Osteoblast (primary cell): Measurements from ENCODE around the gene VAPB. TPM values are rescaled to one million over a fixed set of nuclear protein-coding genes. Genes with fewer than 3 reads are reported as not detected.

ENCODE experiments used
- DNase-seq: peaks from one replicate; pipeline ENCODE4 v3.0.0; 2011; ENCODE audit warnings: low spot score, mixed read lengths; ENCODE audit not compliant: insufficient read length; ENCODE audit errors: missing footprints
- H2AFZ ChIP-seq: 2 replicates; pipeline ENCODE4 v1.6.0; 2011; ENCODE audit warnings: mild to moderate bottlenecking, low read length
- H3K27ac ChIP-seq: 2 replicates; pipeline ENCODE4 v1.5.1; 2011; ENCODE audit warnings: mild to moderate bottlenecking, low read depth, low read length, moderate library complexity
- H3K27me3 ChIP-seq: 2 replicates; pipeline ENCODE4 v1.6.0; 2012; ENCODE audit warnings: mild to moderate bottlenecking, control low read depth, inconsistent platforms, low read length, moderate library complexity; ENCODE audit not compliant: insufficient read depth
- H3K36me3 ChIP-seq: 2 replicates; pipeline ENCODE4 v1.5.1; 2011; ENCODE audit warnings: mild to moderate bottlenecking, low read length, control low read depth, moderate library complexity; ENCODE audit not compliant: insufficient read depth
- H3K4me1 ChIP-seq: 2 replicates; pipeline ENCODE4 v1.5.1; 2011; ENCODE audit warnings: mild to moderate bottlenecking, low read length, control low read depth, moderate library complexity; ENCODE audit not compliant: insufficient read depth
- H3K4me2 ChIP-seq: 2 replicates; pipeline ENCODE4 v1.6.0; 2011; ENCODE audit warnings: mild to moderate bottlenecking, low read length; ENCODE audit not compliant: insufficient read depth
- H3K4me3 ChIP-seq: fragments of 200-600 bp; sonication (generic); 3 replicates; pipeline ENCODE4 v1.5.1; 2012; ENCODE audit warnings: mild to moderate bottlenecking, low read length, inconsistent platforms; ENCODE audit not compliant: insufficient read depth
- H3K79me2 ChIP-seq: 2 replicates; pipeline ENCODE4 v1.6.0; 2012; ENCODE audit warnings: mild to moderate bottlenecking, low read length, control low read depth, inconsistent platforms; ENCODE audit not compliant: insufficient read depth
- H3K9me3 ChIP-seq: 2 replicates; pipeline ENCODE4 v1.5.1; 2011; ENCODE audit warnings: low read depth, low read length, control low read depth
- H4K20me1 ChIP-seq: 2 replicates; pipeline ENCODE4 v1.6.0; 2012; ENCODE audit warnings: mild to moderate bottlenecking, low read length, control low read depth; ENCODE audit not compliant: insufficient read depth
- CTCF ChIP-seq: IDR thresholded peaks from 2 replicates; pipeline ENCODE4 v1.5.1; 2011; ENCODE audit warnings: mild to moderate bottlenecking, low read depth, low read length, moderate library complexity; ENCODE audit errors: extremely low read depth
- total RNA-seq: library from RNA; depleted of rRNA; stranded (reverse); fragments of >200 nt; gene quantifications from 2 replicates; pipeline ENCODE4 v1.2.3, GENCODE V29; 2012

VAPB gene
- total RNA-seq, 1 donor = 14.5 TPM

- no peaks in the 10 kb centered on the region for H4K20me1 ChIP-seq
- H3K79me2 ChIP-seq = no peaks in the 10 kb centered on the region
- no peak overlapping the region for H3K4me2 ChIP-seq
- DNase-seq = no peak
- peaks cover 2% of the 10 kb centered on the region for H3K9me3 ChIP-seq
- peaks cover 4% of the 10 kb centered on the region for H3K27me3 ChIP-seq
- H2AFZ ChIP-seq = no peak overlapping the region
- TF ChIP-seq CTCF = no peak
- H3K4me3 ChIP-seq = no peak overlapping the region
- H3K36me3 ChIP-seq = no peaks in the 10 kb centered on the region
- H3K27ac ChIP-seq = no peak overlapping the region
- H3K4me1 ChIP-seq = no peaks in the 10 kb centered on the region
These were observed 6.9 kb upstream of the VAPB start for GRCh38 chr20:58382096-58382495.

- no peaks in the 10 kb centered on the region for H4K20me1 ChIP-seq
- H3K4me1 ChIP-seq = peaks cover 2% of the 10 kb centered on the region
- H2AFZ ChIP-seq = no peak overlapping the region
- no peaks in the 10 kb centered on the region for H3K36me3 ChIP-seq
- no peak overlapping the region for H3K4me3 ChIP-seq
- no peaks in the 10 kb centered on the region for H3K27me3 ChIP-seq
- no peak overlapping the region for H3K4me2 ChIP-seq
- peaks cover 2% of the 10 kb centered on the region for H3K9me3 ChIP-seq
- H3K27ac ChIP-seq = no peak overlapping the region
- DNase-seq = no peak
- TF ChIP-seq CTCF = no peak
- peaks cover 7% of the 10 kb centered on the region for H3K79me2 ChIP-seq
These were observed 4.2 kb upstream of the VAPB start for GRCh38 chr20:58384821-58385220.

- H3K4me1 ChIP-seq = peaks cover 10% of the 10 kb centered on the region
- peaks cover 5% of the 10 kb centered on the region for H4K20me1 ChIP-seq
- H3K4me3 ChIP-seq = peak overlapping the region; percentile 79
- DNase-seq = no peak
- H3K36me3 ChIP-seq = peaks cover 16% of the 10 kb centered on the region
- H3K27me3 ChIP-seq = no peaks in the 10 kb centered on the region
- no peak for TF ChIP-seq CTCF
- peak overlapping the region; percentile 59 for H2AFZ ChIP-seq
- peak overlapping the region; percentile 63 for H3K27ac ChIP-seq
- peak overlapping the region; percentile 82 for H3K4me2 ChIP-seq
- no peaks in the 10 kb centered on the region for H3K9me3 ChIP-seq
- peaks cover 40% of the 10 kb centered on the region for H3K79me2 ChIP-seq
These were observed 914 bp upstream of the VAPB start for GRCh38 chr20:58388028-58388601.

GRCh38 chr20:58389324-58389967, 417 bp downstream of the VAPB start:
- DNase-seq = peak; percentile 77
- Histone ChIP-seq H3K9me3 (no peaks in the 10 kb centered on the region), H3K36me3 (peaks cover 16% of the 10 kb centered on the region), H3K4me2 (peak overlapping the region; percentile 91), H3K79me2 (peaks cover 53% of the 10 kb centered on the region), H2AFZ (peak overlapping the region; percentile 78), H3K27ac (peak overlapping the region; percentile 94), H3K27me3 (no peaks in the 10 kb centered on the region), H4K20me1 (peaks cover 16% of the 10 kb centered on the region), H3K4me1 (peaks cover 13% of the 10 kb centered on the region), H3K4me3 (peak overlapping the region; percentile 79)
- no peak for TF ChIP-seq CTCF
